WTC11 (cell line): Measurements from ENCODE around the gene KLHL22. TPM values are rescaled to one million over a fixed set of nuclear protein-coding genes. Genes with fewer than 3 reads are reported as not detected.

Source experiments
- ATAC-seq: fragments of 200-7000 bp; cut with Tn5 transposase; 2 replicates; pipeline ENCODE4 v1.10.0; 2021; ENCODE audit warnings: mild to moderate bottlenecking, moderate library complexity
- CTCF ChIA-PET: fragments of 300-600 bp; sonication (Branson Sonifier 250); formaldehyde crosslinking; loops from one replicate; lab custom pipeline; 2021; ENCODE audit warnings: antibody characterized with exemption; lab: Charles Lee
- POLR2A ChIA-PET: fragments of 350-600 bp; sonication (Branson Sonifier 250); formaldehyde crosslinking; loops from one replicate; lab custom pipeline; 2021; ENCODE audit warnings: antibody characterized with exemption; lab: Charles Lee
- DNase-seq: peaks from one replicate; pipeline ENCODE4 v3.0.0; 2021; ENCODE audit warnings: low spot score
- H3K27ac Mint-ChIP-seq: 2 replicates; pipeline ENCODE4 v1.8.0; 2021; ENCODE audit warnings: mixed read lengths
- H3K27me3 Mint-ChIP-seq: 2 replicates; pipeline ENCODE4 v1.8.0; 2021; ENCODE audit warnings: low read depth, mild to moderate bottlenecking, moderate library complexity, mixed read lengths
- H3K36me3 Mint-ChIP-seq: 2 replicates; pipeline ENCODE4 v1.8.0; 2021; ENCODE audit warnings: mixed read lengths
- H3K4me1 Mint-ChIP-seq: 2 replicates; pipeline ENCODE4 v1.8.0; 2022; ENCODE audit warnings: mixed read lengths
- H3K4me3 Mint-ChIP-seq: 2 replicates; pipeline ENCODE4 v1.8.0; 2021; ENCODE audit warnings: mild to moderate bottlenecking, moderate library complexity, mixed read lengths
- H3K9me3 Mint-ChIP-seq: 2 replicates; pipeline ENCODE4 v1.8.0; 2021; ENCODE audit warnings: mixed read lengths
- ATF1 ChIP-seq: sonication (generic); formaldehyde crosslinking; IDR thresholded peaks from 2 replicates; pipeline ENCODE4 v1.8.1; 2023; ENCODE audit warnings: mild to moderate bottlenecking, moderate library complexity, missing genetic modification reagents
- CDX4 ChIP-seq: fragments of 250-450 bp; sonication (Bioruptor Pico); IDR thresholded peaks from 2 replicates; pipeline ENCODE4 v1.9.0; 2021; ENCODE audit warnings: moderate library complexity, mild to moderate bottlenecking, inconsistent platforms, borderline replicate concordance
- CREB1 ChIP-seq: sonication (generic); formaldehyde crosslinking; IDR thresholded peaks from 2 replicates; pipeline ENCODE4 v1.8.0; 2023; ENCODE audit warnings: mild to moderate bottlenecking, missing genetic modification reagents
- CREM ChIP-seq: sonication (generic); formaldehyde crosslinking; IDR thresholded peaks from 2 replicates; pipeline ENCODE4 v1.8.1; 2022; ENCODE audit warnings: mild to moderate bottlenecking, missing genetic modification reagents, moderate library complexity
- ELF4 ChIP-seq: sonication (generic); formaldehyde crosslinking; IDR thresholded peaks from 2 replicates; pipeline ENCODE4 v1.8.1; 2022; ENCODE audit warnings: low read depth, mild to moderate bottlenecking, moderate library complexity, missing genetic modification reagents
- GRHL2 ChIP-seq: fragments of 250-450 bp; sonication (Bioruptor Pico); IDR thresholded peaks from 2 replicates; pipeline ENCODE4 v1.8.0; 2022; ENCODE audit warnings: mild to moderate bottlenecking, moderate library complexity; ENCODE audit not compliant: insufficient replicate concordance, severe bottlenecking
- IRF2 ChIP-seq: sonication (generic); formaldehyde crosslinking; IDR thresholded peaks from 2 replicates; pipeline ENCODE4 v1.8.0; 2022; ENCODE audit warnings: low read depth, missing genetic modification reagents, borderline replicate concordance
- KAT7 ChIP-seq: sonication (generic); formaldehyde crosslinking; IDR thresholded peaks from 2 replicates; pipeline ENCODE4 v1.8.1; 2023; ENCODE audit warnings: missing genetic modification reagents, mild to moderate bottlenecking, borderline replicate concordance
- MXD4 ChIP-seq: fragments of 250-450 bp; sonication (Bioruptor Pico); IDR thresholded peaks from 2 replicates; pipeline ENCODE4 v1.8.0; 2021; ENCODE audit warnings: mild to moderate bottlenecking, moderate library complexity, borderline replicate concordance
- NFATC4 ChIP-seq: fragments of 250-450 bp; sonication (Bioruptor Pico); IDR thresholded peaks from 2 replicates; pipeline ENCODE4 v1.9.0; 2021; ENCODE audit warnings: mild to moderate bottlenecking
- ZNF138 ChIP-seq: sonication (generic); formaldehyde crosslinking; conservative IDR thresholded peaks from 2 replicates; pipeline ENCODE4 v1.8.1; 2022; ENCODE audit warnings: mild to moderate bottlenecking, moderate library complexity, missing genetic modification reagents
- ZNF232 ChIP-seq: sonication (generic); formaldehyde crosslinking; IDR thresholded peaks from 2 replicates; pipeline ENCODE4 v1.8.0; 2022; ENCODE audit warnings: mild to moderate bottlenecking, missing genetic modification reagents
- ZNF263 ChIP-seq: sonication (generic); formaldehyde crosslinking; IDR thresholded peaks from 2 replicates; pipeline ENCODE4 v1.8.1; 2022; ENCODE audit warnings: low read depth, mild to moderate bottlenecking, moderate library complexity, missing genetic modification reagents
- ZNF317 ChIP-seq: sonication (generic); formaldehyde crosslinking; IDR thresholded peaks from 2 replicates; pipeline ENCODE4 v1.8.1; 2023; ENCODE audit warnings: low read depth, mild to moderate bottlenecking, moderate library complexity, missing genetic modification reagents, borderline replicate concordance
- ZNF416 ChIP-seq: fragments of 250-450 bp; sonication (Bioruptor Pico); IDR thresholded peaks from 2 replicates; pipeline ENCODE4 v1.9.0; 2021; ENCODE audit warnings: mild to moderate bottlenecking, inconsistent platforms
- ZNF423 ChIP-seq: fragments of 250-450 bp; sonication (Bioruptor Pico); IDR thresholded peaks from 2 replicates; pipeline ENCODE4 v2.1.2; 2022; ENCODE audit warnings: mild to moderate bottlenecking, moderate library complexity
- ZNF425 ChIP-seq: fragments of 250-450 bp; sonication (Bioruptor Pico); conservative IDR thresholded peaks from 2 replicates; pipeline ENCODE4 v1.9.0; 2021; ENCODE audit warnings: mild to moderate bottlenecking
- ZNF512 ChIP-seq: sonication (generic); formaldehyde crosslinking; IDR thresholded peaks from 2 replicates; pipeline ENCODE4 v1.8.1; 2022; ENCODE audit warnings: missing genetic modification reagents, borderline replicate concordance
- ZNF671 ChIP-seq: fragments of 250-450 bp; sonication (Bioruptor Pico); IDR thresholded peaks from 2 replicates; pipeline ENCODE4 v1.8.0; 2021; ENCODE audit warnings: mild to moderate bottlenecking
- total RNA-seq: library from RNA; stranded (reverse); gene quantifications from 3 replicates; pipeline ENCODE4 v1.2.3, GENCODE V29; 2021
- TF ChIP-seq, protein P1 (sequence below): sonication (generic); formaldehyde crosslinking; IDR thresholded peaks from 2 replicates; pipeline ENCODE4 v1.8.1; 2023; ENCODE audit warnings: mild to moderate bottlenecking, missing genetic modification reagents
- TF ChIP-seq, protein P2 (sequence below): sonication (generic); formaldehyde crosslinking; IDR thresholded peaks from 2 replicates; pipeline ENCODE4 v1.8.0; 2023; ENCODE audit warnings: missing genetic modification reagents
- TF ChIP-seq, protein P3 (sequence below): sonication (generic); formaldehyde crosslinking; IDR thresholded peaks from 2 replicates; pipeline ENCODE4 v1.8.1; 2022; ENCODE audit warnings: mild to moderate bottlenecking, moderate library complexity, missing genetic modification reagents
- TF ChIP-seq, protein P4 (sequence below): sonication (generic); formaldehyde crosslinking; IDR thresholded peaks from 2 replicates; pipeline ENCODE4 v1.8.0; 2022; ENCODE audit warnings: mild to moderate bottlenecking, missing genetic modification reagents

KLHL22 gene
- total RNA-seq, 1 experiment from 2014 or later = 15.7 TPM

GRCh38 chr22:20423008-20423905 lies 72.3 kb downstream of the KLHL22 start:
- peaks cover 2% of the 10 kb centered on the region; the same call in 1 of the 2 replicates for H3K27me3 Mint-ChIP-seq
- no peak for DNase-seq
- H3K9me3 Mint-ChIP-seq = no peaks in the 10 kb centered on the region
- POLR2A ChIA-PET = no interaction called here
- ATAC-seq = no peak
- CTCF ChIA-PET = interaction anchor here (1.9 kb wide), 1 partner anchor 33 kb away, joined by 9 read pairs; no protein-coding TSS in a partner anchor
- H3K36me3 Mint-ChIP-seq = peaks cover 6% of the 10 kb centered on the region
- no peak for TF ChIP-seq ZNF232 (CRISPR knock-in tag)
- no peak for TF ChIP-seq ZNF263
- TF ChIP-seq CREM = no peak
- TF ChIP-seq ATF1 (CRISPR knock-in tag) = no peak
- peaks cover 8% of the 10 kb centered on the region for H3K4me1 Mint-ChIP-seq
- H3K27ac Mint-ChIP-seq = peak overlapping the region; percentile 83
- no peak overlapping the region for H3K4me3 Mint-ChIP-seq

- TF ChIP-seq ZNF416 (CRISPR knock-in tag) (no peak), ZNF138 (CRISPR knock-in tag) (no peak), CDX4 (CRISPR knock-in tag) (no peak)
- TF ChIP-seq, all 79 proteins: peak for 0
- DNase-seq (no peak), ATAC-seq (no peak)
- no peaks in the 10 kb centered on the region for H3K9me3 Mint-ChIP-seq
- ChIA-PET CTCF (interaction anchor here (1.9 kb wide), 1 partner anchor 34 kb away, joined by 9 read pairs; no protein-coding TSS in a partner anchor), POLR2A (no interaction called here)
- H3K27ac Mint-ChIP-seq = no peak overlapping the region
- H3K4me1 Mint-ChIP-seq = peaks cover 8% of the 10 kb centered on the region
- peaks cover 5% of the 10 kb centered on the region for H3K36me3 Mint-ChIP-seq
- H3K27me3 Mint-ChIP-seq = peaks cover 2% of the 10 kb centered on the region; the same call in 1 of the 2 replicates
- H3K4me3 Mint-ChIP-seq = no peak overlapping the region
These were observed 73.2 kb downstream of the KLHL22 start for GRCh38 chr22:20422271-20423007.

DNA sequence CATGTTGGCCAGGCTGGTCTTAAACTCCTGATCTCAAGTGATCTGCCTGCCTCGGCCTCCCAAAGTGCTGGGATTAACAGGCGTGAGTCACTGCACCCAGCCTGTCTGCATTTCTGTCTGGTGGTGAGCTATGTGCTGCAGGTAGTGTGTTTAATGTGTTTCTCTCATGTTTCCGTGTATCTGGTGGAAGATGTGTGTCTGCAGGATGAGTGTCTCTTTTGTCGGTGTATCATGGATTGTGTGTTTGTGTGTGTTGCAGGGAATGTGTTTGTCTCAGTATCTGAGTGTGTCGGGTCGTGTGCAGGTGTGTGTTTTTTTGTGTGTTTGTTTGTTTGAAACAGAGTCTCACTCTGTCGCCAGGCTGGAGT lies 74.1 kb downstream of the KLHL22 start:
- H3K27me3 Mint-ChIP-seq = peaks cover 2% of the 10 kb centered on the region; the same call in 1 of the 2 replicates
- H3K4me3 Mint-ChIP-seq = no peak overlapping the region
- H3K4me1 Mint-ChIP-seq = peaks cover 8% of the 10 kb centered on the region
- DNase-seq (no peak), ATAC-seq (no peak)
- CTCF ChIA-PET = no interaction called here
- H3K9me3 Mint-ChIP-seq = no peaks in the 10 kb centered on the region
- POLR2A ChIA-PET = no interaction called here
- H3K27ac Mint-ChIP-seq = no peak overlapping the region
- no peaks in the 10 kb centered on the region for H3K36me3 Mint-ChIP-seq
- TF ChIP-seq, protein P1, sequence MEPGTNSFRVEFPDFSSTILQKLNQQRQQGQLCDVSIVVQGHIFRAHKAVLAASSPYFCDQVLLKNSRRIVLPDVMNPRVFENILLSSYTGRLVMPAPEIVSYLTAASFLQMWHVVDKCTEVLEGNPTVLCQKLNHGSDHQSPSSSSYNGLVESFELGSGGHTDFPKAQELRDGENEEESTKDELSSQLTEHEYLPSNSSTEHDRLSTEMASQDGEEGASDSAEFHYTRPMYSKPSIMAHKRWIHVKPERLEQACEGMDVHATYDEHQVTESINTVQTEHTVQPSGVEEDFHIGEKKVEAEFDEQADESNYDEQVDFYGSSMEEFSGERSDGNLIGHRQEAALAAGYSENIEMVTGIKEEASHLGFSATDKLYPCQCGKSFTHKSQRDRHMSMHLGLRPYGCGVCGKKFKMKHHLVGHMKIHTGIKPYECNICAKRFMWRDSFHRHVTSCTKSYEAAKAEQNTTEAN = no peak
- TF ChIP-seq IRF2 (CRISPR knock-in tag) = no peak
- TF ChIP-seq ZNF425 (CRISPR knock-in tag) = no peak
- no peak for TF ChIP-seq MXD4 (CRISPR knock-in tag)
- TF ChIP-seq, protein P2, sequence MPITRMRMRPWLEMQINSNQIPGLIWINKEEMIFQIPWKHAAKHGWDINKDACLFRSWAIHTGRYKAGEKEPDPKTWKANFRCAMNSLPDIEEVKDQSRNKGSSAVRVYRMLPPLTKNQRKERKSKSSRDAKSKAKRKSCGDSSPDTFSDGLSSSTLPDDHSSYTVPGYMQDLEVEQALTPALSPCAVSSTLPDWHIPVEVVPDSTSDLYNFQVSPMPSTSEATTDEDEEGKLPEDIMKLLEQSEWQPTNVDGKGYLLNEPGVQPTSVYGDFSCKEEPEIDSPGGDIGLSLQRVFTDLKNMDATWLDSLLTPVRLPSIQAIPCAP (CRISPR knock-in tag) = no peak
- TF ChIP-seq, protein P3, sequence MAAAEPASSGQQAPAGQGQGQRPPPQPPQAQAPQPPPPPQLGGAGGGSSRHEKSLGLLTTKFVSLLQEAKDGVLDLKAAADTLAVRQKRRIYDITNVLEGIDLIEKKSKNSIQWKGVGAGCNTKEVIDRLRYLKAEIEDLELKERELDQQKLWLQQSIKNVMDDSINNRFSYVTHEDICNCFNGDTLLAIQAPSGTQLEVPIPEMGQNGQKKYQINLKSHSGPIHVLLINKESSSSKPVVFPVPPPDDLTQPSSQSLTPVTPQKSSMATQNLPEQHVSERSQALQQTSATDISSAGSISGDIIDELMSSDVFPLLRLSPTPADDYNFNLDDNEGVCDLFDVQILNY (CRISPR knock-in tag) = no peak
- TF ChIP-seq ZNF317 (CRISPR knock-in tag) = no peak
- TF ChIP-seq ZNF423 = no peak
- no peak for TF ChIP-seq NFATC4 (CRISPR knock-in tag)
- no peak for TF ChIP-seq ELF4 (CRISPR knock-in tag)
- no peak for TF ChIP-seq ZNF671 (CRISPR knock-in tag)
- no peak for TF ChIP-seq CREB1 (CRISPR knock-in tag)
- no peak for TF ChIP-seq GRHL2 (CRISPR knock-in tag)
- TF ChIP-seq, protein P4, sequence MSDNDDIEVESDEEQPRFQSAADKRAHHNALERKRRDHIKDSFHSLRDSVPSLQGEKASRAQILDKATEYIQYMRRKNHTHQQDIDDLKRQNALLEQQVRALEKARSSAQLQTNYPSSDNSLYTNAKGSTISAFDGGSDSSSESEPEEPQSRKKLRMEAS = no peak
- no peak for TF ChIP-seq ZNF512 (CRISPR knock-in tag)
- TF ChIP-seq KAT7 (CRISPR knock-in tag) = no peak
